HCT116 (cell line): Measurements from ENCODE around the gene CGGBP1. TPM values are rescaled to one million over a fixed set of nuclear protein-coding genes. Genes with fewer than 3 reads are reported as not detected.
A peak's percentile ranks its signal among the peaks of the same experiment; 100 is the strongest.

Source experiments
- ATAC-seq: fragments of 200-7000 bp; cut with Tn5 transposase; 2 replicates; pipeline ENCODE4 v1.9.1; 2020; ENCODE audit warnings: mild to moderate bottlenecking, moderate library complexity
- BruUV-seq: library from RNA; stranded (reverse); fragments of 400-500 nt; replicated peaks from 2 replicates; lab custom pipeline; 2021; lab: Mats Ljungman, UMichigan
- CTCF ChIA-PET: fragments of 300-600 bp; sonication (Branson Sonifier 250); formaldehyde crosslinking; loops from one replicate; lab custom pipeline; 2021; ENCODE audit warnings: antibody characterized with exemption; lab: Charles Lee
- POLR2A ChIA-PET: fragments of 300-600, 350-600 bp; sonication (Branson Sonifier 250); formaldehyde crosslinking; loops from one replicate; lab custom pipeline; 2021; ENCODE audit warnings: antibody characterized with exemption; lab: Charles Lee
- RAD21 ChIA-PET, 2 experiments: fragments of 300-600 bp; sonication (Branson Sonifier 250); formaldehyde crosslinking; loops; one replicate each; lab custom pipeline; 2023; ENCODE audit warnings: low total read pairs in 2 of 2; ENCODE audit not compliant: uncharacterized antibody in 2 of 2, unreplicated experiment in 2 of 2, low non-redundant PET in 1 of 2; lab: Charles Lee
- DNase-seq: peaks from one replicate; pipeline ENCODE4 v3.0.0-alpha.2; 2010; ENCODE audit warnings: low read depth, low spot score
- H2AFZ ChIP-seq: fragments of 200-600 bp; shearing (Covaris generic), sonication (generic); 2 replicates; pipeline ENCODE4 v1.6.1; 2017; ENCODE audit warnings: low read depth, mixed run types, mixed read lengths, antibody characterized with exemption, low read length; ENCODE audit not compliant: poor library complexity, severe bottlenecking
- H3K27ac ChIP-seq: 2 replicates; pipeline ENCODE4 v1.5.1; 2012; ENCODE audit warnings: low read depth, low read length
- H3K27me3 ChIP-seq: fragments of 200-600 bp; sonication (generic); 2 replicates; pipeline ENCODE4 v1.6.1; 2016; ENCODE audit warnings: mixed run types, low read length, mixed read lengths; ENCODE audit not compliant: insufficient read depth
- H3K36me3 ChIP-seq, 2 experiments: fragments of 200-500 bp in 1 of 2; fragments of 200-600 bp in 1 of 2; sonication (Bioruptor generic) in 1 of 2; sonication (generic) in 1 of 2; 2 replicates each; pipeline versions ENCODE4 v1.5.1 to v1.6.1; 2014 to 2016; ENCODE audit warnings: low read length in 2 of 2, inconsistent platforms in 1 of 2, mixed read lengths in 1 of 2, mixed run types in 1 of 2; ENCODE audit not compliant: insufficient read depth in 2 of 2, control insufficient read depth in 1 of 2
- H3K4me1 ChIP-seq, 2 experiments: fragments of 200-600 bp in 1 of 2; sonication (generic) in 1 of 2; 2 replicates each; pipeline versions ENCODE4 v1.5.1 to v1.6.1; 2012 to 2017; ENCODE audit warnings: low read length in 2 of 2, inconsistent platforms in 1 of 2, mild to moderate bottlenecking in 1 of 2, mixed read lengths in 1 of 2, mixed run types in 1 of 2, moderate library complexity in 1 of 2; ENCODE audit not compliant: insufficient read depth in 2 of 2, control insufficient read depth in 1 of 2
- H3K4me2 ChIP-seq: fragments of 200-600 bp; sonication (generic); 2 replicates; pipeline ENCODE4 v1.6.1; 2017; ENCODE audit warnings: mixed run types, low read length, mixed read lengths
- H3K4me3 ChIP-seq, 2 experiments: fragments of 200-600 bp in 1 of 2; sonication (generic) in 1 of 2; replicated peaks in 1 of 2; 2 replicates each; pipeline ENCODE4 v1.5.1; 2011 to 2016; ENCODE audit warnings: low read length in 2 of 2, control low read depth in 1 of 2, low read depth in 1 of 2, mild to moderate bottlenecking in 1 of 2, mixed read lengths in 1 of 2, mixed run types in 1 of 2
- H3K79me2 ChIP-seq: fragments of 200-600 bp; sonication (generic); 2 replicates; pipeline ENCODE4 v1.6.1; 2017; ENCODE audit warnings: mild to moderate bottlenecking, mixed run types, low read length, moderate library complexity, mixed read lengths; ENCODE audit not compliant: insufficient read depth
- H3K9ac ChIP-seq: fragments of 200-600 bp; sonication (generic); 2 replicates; pipeline ENCODE4 v1.6.1; 2016; ENCODE audit warnings: low read length, mixed read lengths
- H3K9me2 ChIP-seq: fragments of 200-600 bp; sonication (generic), shearing (Covaris generic); 2 replicates; pipeline ENCODE4 v1.6.1; 2017; ENCODE audit warnings: mixed run types, mild to moderate bottlenecking, moderate library complexity; ENCODE audit not compliant: insufficient read depth
- H3K9me3 ChIP-seq, 2 experiments: fragments of 200-500 bp in 1 of 2; fragments of 200-600 bp in 1 of 2; sonication (Bioruptor generic) in 1 of 2; sonication (generic) in 1 of 2; 2 replicates each; pipeline ENCODE4 v1.6.1; 2014 to 2017; ENCODE audit warnings: low read length in 2 of 2, mixed read lengths in 2 of 2, inconsistent platforms in 1 of 2, low read depth in 1 of 2, mild to moderate bottlenecking in 1 of 2, mixed run types in 1 of 2, moderate library complexity in 1 of 2; ENCODE audit not compliant: control insufficient read depth in 1 of 2, insufficient read depth in 1 of 2
- H4K20me1 ChIP-seq: fragments of 200-600 bp; sonication (generic), shearing (Covaris generic); 2 replicates; pipeline ENCODE4 v1.6.1; 2017; ENCODE audit warnings: mixed run types, mild to moderate bottlenecking, moderate library complexity; ENCODE audit not compliant: insufficient read depth
- CBX3 ChIP-seq: IDR thresholded peaks from 2 replicates; pipeline ENCODE4 v1.6.1; 2012; ENCODE audit warnings: low read depth
- EGR1 ChIP-seq: IDR thresholded peaks from 2 replicates; pipeline ENCODE4 v1.6.1; 2012; ENCODE audit warnings: low read depth
- ELF1 ChIP-seq: IDR thresholded peaks from 2 replicates; pipeline ENCODE4 v1.6.1; 2012; ENCODE audit warnings: low read depth, borderline replicate concordance
- EZH2 ChIP-seq: fragments of 200-600 bp; sonication (generic); IDR thresholded peaks from 2 replicates; pipeline ENCODE4 v1.6.1; 2017; ENCODE audit warnings: antibody characterized with exemption, mixed run types
- FOSL1 ChIP-seq: IDR thresholded peaks from 2 replicates; pipeline ENCODE4 v1.6.1; 2012; ENCODE audit warnings: low read depth
- JUND ChIP-seq: IDR thresholded peaks from 2 replicates; pipeline ENCODE4 v1.6.1; 2012
- POLR2AphosphoS5 ChIP-seq: IDR thresholded peaks from 2 replicates; pipeline ENCODE4 v1.6.1; 2011; ENCODE audit warnings: mild to moderate bottlenecking, low read depth, low read length, moderate library complexity
- SIN3A ChIP-seq: IDR thresholded peaks from 2 replicates; pipeline ENCODE4 v1.6.1; 2012; ENCODE audit warnings: low read depth
- SP1 ChIP-seq: IDR thresholded peaks from 2 replicates; pipeline ENCODE4 v1.6.1; 2012; ENCODE audit warnings: low read depth
- TCF7L2 ChIP-seq: IDR thresholded peaks from 2 replicates; pipeline ENCODE4 v1.7.0; 2011; ENCODE audit warnings: borderline replicate concordance, inconsistent platforms; ENCODE audit not compliant: insufficient read depth, insufficient read length; ENCODE audit errors: extremely low read depth
- YY1 ChIP-seq: IDR thresholded peaks from 2 replicates; pipeline ENCODE4 v1.6.1; 2011; ENCODE audit warnings: low read length, low read depth, moderate library complexity, mild to moderate bottlenecking; ENCODE audit not compliant: insufficient replicate concordance; ENCODE audit errors: extremely low read depth
- ZFX ChIP-seq: fragments of 450-650 bp; IDR thresholded peaks from 2 replicates; pipeline ENCODE4 v1.6.1; 2017
- intact Hi-C: fragments of 100-400 bp; cut with micrococcal nuclease; formaldehyde crosslinking; loops from 2 replicates; pipeline ENCODE4 v1.10.0; 2022
- total RNA-seq: library from RNA; stranded (reverse); gene quantifications from one replicate; pipeline ENCODE4 v1.2.1, GENCODE V29; 2021; ENCODE audit not compliant: unreplicated experiment
- TF ChIP-seq, protein P1 (sequence below): IDR thresholded peaks from 2 replicates; pipeline ENCODE4 v1.6.1; 2012; ENCODE audit warnings: low read depth
- TF ChIP-seq, protein P2 (sequence below): IDR thresholded peaks from 2 replicates; pipeline ENCODE4 v1.6.1; 2012
- TF ChIP-seq, protein P3 (sequence below): IDR thresholded peaks from 2 replicates; pipeline ENCODE4 v1.6.1; 2011; ENCODE audit warnings: mild to moderate bottlenecking, low read length, moderate library complexity; ENCODE audit not compliant: insufficient replicate concordance; ENCODE audit errors: extremely low read depth

CGGBP1 gene
- total RNA-seq, 1 experiment from 2014 or later: 52.7 TPM

- Histone ChIP-seq H3K4me2 (peak overlapping the region; percentile 74), H3K9me3 (no peaks in the 10 kb centered on the region), H4K20me1 (no peaks in the 10 kb centered on the region), H2AFZ (peak overlapping the region; percentile 75), H3K9ac (peak overlapping the region; percentile 15), H3K36me3 (no peaks in the 10 kb centered on the region), H3K27ac (no peak overlapping the region), H3K27me3 (no peaks in the 10 kb centered on the region), H3K4me1 (peaks cover 0 to 10% of the 10 kb centered on the region in 2 experiments; a peak in 1 of 4 replicates), H3K4me3 (peak overlapping the region; percentile 38 to 58), H3K9me2 (no peaks in the 10 kb centered on the region), H3K79me2 (no peaks in the 10 kb centered on the region)
- ChIA-PET POLR2A (interaction anchor here (1.6 kb wide), 1 partner anchor 27 kb away, joined by 5 read pairs; the partner anchor contains the start of genes CGGBP1 and ZNF654), CTCF (no interaction called here), RAD21 (no interaction called here)
- peak; percentile 76 for ATAC-seq
- no peak for DNase-seq
- no peak for TF ChIP-seq TCF7L2
- no peak for TF ChIP-seq FOSL1
- no peak for TF ChIP-seq SIN3A
- no peak for TF ChIP-seq YY1
- TF ChIP-seq, protein P1, sequence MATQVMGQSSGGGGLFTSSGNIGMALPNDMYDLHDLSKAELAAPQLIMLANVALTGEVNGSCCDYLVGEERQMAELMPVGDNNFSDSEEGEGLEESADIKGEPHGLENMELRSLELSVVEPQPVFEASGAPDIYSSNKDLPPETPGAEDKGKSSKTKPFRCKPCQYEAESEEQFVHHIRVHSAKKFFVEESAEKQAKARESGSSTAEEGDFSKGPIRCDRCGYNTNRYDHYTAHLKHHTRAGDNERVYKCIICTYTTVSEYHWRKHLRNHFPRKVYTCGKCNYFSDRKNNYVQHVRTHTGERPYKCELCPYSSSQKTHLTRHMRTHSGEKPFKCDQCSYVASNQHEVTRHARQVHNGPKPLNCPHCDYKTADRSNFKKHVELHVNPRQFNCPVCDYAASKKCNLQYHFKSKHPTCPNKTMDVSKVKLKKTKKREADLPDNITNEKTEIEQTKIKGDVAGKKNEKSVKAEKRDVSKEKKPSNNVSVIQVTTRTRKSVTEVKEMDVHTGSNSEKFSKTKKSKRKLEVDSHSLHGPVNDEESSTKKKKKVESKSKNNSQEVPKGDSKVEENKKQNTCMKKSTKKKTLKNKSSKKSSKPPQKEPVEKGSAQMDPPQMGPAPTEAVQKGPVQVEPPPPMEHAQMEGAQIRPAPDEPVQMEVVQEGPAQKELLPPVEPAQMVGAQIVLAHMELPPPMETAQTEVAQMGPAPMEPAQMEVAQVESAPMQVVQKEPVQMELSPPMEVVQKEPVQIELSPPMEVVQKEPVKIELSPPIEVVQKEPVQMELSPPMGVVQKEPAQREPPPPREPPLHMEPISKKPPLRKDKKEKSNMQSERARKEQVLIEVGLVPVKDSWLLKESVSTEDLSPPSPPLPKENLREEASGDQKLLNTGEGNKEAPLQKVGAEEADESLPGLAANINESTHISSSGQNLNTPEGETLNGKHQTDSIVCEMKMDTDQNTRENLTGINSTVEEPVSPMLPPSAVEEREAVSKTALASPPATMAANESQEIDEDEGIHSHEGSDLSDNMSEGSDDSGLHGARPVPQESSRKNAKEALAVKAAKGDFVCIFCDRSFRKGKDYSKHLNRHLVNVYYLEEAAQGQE: no peak
- TF ChIP-seq CBX3: no peak
- no peak for TF ChIP-seq EGR1
- TF ChIP-seq, protein P2, sequence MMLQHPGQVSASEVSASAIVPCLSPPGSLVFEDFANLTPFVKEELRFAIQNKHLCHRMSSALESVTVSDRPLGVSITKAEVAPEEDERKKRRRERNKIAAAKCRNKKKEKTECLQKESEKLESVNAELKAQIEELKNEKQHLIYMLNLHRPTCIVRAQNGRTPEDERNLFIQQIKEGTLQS: no peak
- no peak for TF ChIP-seq SP1
- TF ChIP-seq POLR2AphosphoS5: no peak
- no peak for TF ChIP-seq ZFX
- TF ChIP-seq, protein P3, sequence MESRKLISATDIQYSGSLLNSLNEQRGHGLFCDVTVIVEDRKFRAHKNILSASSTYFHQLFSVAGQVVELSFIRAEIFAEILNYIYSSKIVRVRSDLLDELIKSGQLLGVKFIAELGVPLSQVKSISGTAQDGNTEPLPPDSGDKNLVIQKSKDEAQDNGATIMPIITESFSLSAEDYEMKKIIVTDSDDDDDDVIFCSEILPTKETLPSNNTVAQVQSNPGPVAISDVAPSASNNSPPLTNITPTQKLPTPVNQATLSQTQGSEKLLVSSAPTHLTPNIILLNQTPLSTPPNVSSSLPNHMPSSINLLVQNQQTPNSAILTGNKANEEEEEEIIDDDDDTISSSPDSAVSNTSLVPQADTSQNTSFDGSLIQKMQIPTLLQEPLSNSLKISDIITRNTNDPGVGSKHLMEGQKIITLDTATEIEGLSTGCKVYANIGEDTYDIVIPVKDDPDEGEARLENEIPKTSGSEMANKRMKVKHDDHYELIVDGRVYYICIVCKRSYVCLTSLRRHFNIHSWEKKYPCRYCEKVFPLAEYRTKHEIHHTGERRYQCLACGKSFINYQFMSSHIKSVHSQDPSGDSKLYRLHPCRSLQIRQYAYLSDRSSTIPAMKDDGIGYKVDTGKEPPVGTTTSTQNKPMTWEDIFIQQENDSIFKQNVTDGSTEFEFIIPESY: no peak
- TF ChIP-seq JUND: no peak
- TF ChIP-seq EZH2: no peak
- no peak for TF ChIP-seq ELF1
- BruUV-seq: no TSS peak
- intact Hi-C loops: no loop called here
Measured at GRCh38 chr3:88031642-88032077, 27.1 kb downstream of the CGGBP1 start.
